HL-60 (cell line): Measurements from ENCODE around the gene UTP4.
"Not testable (repeated sequence)": the region's sequence is repeated elsewhere in the genome, so short reads cannot be mapped to it uniquely, and the experiment has no call there.

Experiments used
- DNase-seq, 2 experiments: peaks; one replicate each; pipeline ENCODE4 v3.0.0-alpha.2; 2010 to 2020; ENCODE audit warnings: low read depth in 1 of 2, low spot score in 1 of 2
- H3K27ac ChIP-seq: fragments of 250-450 bp; sonication (Bioruptor Pico); replicated peaks from 2 replicates; pipeline ENCODE4 v1.5.1; 2020; ENCODE audit warnings: mild to moderate bottlenecking, moderate library complexity
- H3K27me3 ChIP-seq: fragments of 250-450 bp; sonication (Bioruptor Pico); 2 replicates; pipeline ENCODE4 v1.5.1; 2021; ENCODE audit warnings: mild to moderate bottlenecking, moderate library complexity; ENCODE audit not compliant: insufficient read depth, poor library complexity, severe bottlenecking
- H3K4me3 ChIP-seq: replicated peaks from 2 replicates; pipeline ENCODE4 v1.5.1; 2011; ENCODE audit warnings: mild to moderate bottlenecking, control low read depth, low read length; ENCODE audit not compliant: insufficient read depth
- GABPA ChIP-seq: IDR thresholded peaks from 2 replicates; pipeline ENCODE4 v1.6.1; 2012; ENCODE audit warnings: low read depth
- POLR2AphosphoS5 ChIP-seq: IDR thresholded peaks from 2 replicates; pipeline ENCODE4 v1.6.1; 2012; ENCODE audit warnings: low read depth
- SPI1 ChIP-seq: IDR thresholded peaks from 2 replicates; pipeline ENCODE4 v1.6.1; 2012; ENCODE audit warnings: low read depth, mild to moderate bottlenecking, borderline replicate concordance
- TF ChIP-seq, protein P1 (sequence below): IDR thresholded peaks from 2 replicates; pipeline ENCODE4 v1.6.1; 2012; ENCODE audit warnings: low read depth; ENCODE audit not compliant: insufficient replicate concordance
- TF ChIP-seq, protein P2 (sequence below): IDR thresholded peaks from one replicate; pipeline ENCODE4 v1.5.1; 2011; ENCODE audit warnings: low read length, control low read depth, inconsistent platforms; ENCODE audit not compliant: insufficient read depth

Gene UTP4

DNA sequence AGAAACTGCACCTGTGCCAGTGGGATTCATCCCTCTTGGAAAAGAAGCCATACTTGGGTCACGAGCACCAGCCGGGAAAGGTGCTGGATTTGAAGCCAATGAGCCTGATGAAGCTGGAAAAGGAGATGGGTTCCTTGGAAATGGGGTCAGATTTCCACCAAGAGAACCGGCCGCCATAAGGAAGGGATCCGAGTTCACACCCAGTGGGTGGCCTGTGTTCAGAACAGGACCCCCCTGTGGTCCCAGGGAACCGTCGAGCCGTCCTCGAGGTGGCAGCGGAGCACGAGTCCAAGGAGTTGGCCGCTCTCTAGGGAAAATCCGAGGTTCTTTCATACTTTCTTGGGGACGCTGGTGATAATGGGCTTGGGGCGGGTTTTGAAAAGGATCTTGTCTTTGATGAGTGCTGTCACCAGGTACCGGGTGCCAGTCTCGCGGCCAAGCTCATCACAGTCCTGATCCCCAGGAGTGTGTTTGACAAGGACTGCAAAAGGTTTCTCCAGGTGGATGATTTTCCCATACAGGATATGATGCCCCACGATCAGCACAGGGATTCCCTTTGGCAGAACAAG lies 12.3 kb upstream of the UTP4 start:
- no peak for DNase-seq
- Histone ChIP-seq H3K27me3 (no peaks in the 10 kb centered on the region), H3K4me3 (no peak overlapping the region), H3K27ac (no peak overlapping the region)
- TF ChIP-seq, protein P1, sequence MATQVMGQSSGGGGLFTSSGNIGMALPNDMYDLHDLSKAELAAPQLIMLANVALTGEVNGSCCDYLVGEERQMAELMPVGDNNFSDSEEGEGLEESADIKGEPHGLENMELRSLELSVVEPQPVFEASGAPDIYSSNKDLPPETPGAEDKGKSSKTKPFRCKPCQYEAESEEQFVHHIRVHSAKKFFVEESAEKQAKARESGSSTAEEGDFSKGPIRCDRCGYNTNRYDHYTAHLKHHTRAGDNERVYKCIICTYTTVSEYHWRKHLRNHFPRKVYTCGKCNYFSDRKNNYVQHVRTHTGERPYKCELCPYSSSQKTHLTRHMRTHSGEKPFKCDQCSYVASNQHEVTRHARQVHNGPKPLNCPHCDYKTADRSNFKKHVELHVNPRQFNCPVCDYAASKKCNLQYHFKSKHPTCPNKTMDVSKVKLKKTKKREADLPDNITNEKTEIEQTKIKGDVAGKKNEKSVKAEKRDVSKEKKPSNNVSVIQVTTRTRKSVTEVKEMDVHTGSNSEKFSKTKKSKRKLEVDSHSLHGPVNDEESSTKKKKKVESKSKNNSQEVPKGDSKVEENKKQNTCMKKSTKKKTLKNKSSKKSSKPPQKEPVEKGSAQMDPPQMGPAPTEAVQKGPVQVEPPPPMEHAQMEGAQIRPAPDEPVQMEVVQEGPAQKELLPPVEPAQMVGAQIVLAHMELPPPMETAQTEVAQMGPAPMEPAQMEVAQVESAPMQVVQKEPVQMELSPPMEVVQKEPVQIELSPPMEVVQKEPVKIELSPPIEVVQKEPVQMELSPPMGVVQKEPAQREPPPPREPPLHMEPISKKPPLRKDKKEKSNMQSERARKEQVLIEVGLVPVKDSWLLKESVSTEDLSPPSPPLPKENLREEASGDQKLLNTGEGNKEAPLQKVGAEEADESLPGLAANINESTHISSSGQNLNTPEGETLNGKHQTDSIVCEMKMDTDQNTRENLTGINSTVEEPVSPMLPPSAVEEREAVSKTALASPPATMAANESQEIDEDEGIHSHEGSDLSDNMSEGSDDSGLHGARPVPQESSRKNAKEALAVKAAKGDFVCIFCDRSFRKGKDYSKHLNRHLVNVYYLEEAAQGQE: no peak
- TF ChIP-seq SPI1 (no peak), GABPA (no peak), POLR2AphosphoS5 (no peak)
- TF ChIP-seq, protein P2, sequence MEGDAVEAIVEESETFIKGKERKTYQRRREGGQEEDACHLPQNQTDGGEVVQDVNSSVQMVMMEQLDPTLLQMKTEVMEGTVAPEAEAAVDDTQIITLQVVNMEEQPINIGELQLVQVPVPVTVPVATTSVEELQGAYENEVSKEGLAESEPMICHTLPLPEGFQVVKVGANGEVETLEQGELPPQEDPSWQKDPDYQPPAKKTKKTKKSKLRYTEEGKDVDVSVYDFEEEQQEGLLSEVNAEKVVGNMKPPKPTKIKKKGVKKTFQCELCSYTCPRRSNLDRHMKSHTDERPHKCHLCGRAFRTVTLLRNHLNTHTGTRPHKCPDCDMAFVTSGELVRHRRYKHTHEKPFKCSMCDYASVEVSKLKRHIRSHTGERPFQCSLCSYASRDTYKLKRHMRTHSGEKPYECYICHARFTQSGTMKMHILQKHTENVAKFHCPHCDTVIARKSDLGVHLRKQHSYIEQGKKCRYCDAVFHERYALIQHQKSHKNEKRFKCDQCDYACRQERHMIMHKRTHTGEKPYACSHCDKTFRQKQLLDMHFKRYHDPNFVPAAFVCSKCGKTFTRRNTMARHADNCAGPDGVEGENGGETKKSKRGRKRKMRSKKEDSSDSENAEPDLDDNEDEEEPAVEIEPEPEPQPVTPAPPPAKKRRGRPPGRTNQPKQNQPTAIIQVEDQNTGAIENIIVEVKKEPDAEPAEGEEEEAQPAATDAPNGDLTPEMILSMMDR: no peak

- no peak overlapping the region for H3K27ac ChIP-seq
Measured at GRCh38 chr16:69123910-69124309, 8.5 kb upstream of the UTP4 start.

DNA sequence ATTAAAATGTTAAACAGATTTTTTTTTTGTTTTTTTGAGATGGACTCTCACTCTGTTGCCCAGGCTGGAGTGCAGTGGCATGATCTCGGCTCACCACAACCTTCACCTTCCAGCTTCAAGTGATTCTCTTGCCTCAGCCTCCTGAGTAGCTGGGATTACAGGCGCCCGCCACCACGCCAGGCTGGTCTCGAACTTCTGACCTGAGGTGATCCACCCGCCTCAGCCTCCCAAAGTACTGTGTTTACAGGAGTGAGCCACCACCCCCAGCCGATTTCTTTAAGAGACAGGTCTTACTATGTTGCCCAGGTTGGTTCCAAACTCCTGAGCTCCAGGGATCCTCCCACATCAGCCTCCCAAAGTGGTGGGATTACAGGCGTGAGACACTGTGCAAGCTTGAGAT lies 8.0 kb upstream of the UTP4 start:
- H3K4me3 ChIP-seq: not testable (repeated sequence)

More at GRCh38 chr16:69123910-69124309, 8.5 kb upstream of the UTP4 start:
- H3K4me3 ChIP-seq: no peak overlapping the region
- H3K27me3 ChIP-seq: no peaks in the 10 kb centered on the region
- TF ChIP-seq POLR2AphosphoS5 (no peak), GABPA (no peak), SPI1 (no peak)
- TF ChIP-seq, protein P2: peak; percentile 37
- TF ChIP-seq, protein P1: no peak
- DNase-seq: peak; percentile 36 to 57

GRCh38 chr16:69124961-69125360 lies 7.5 kb upstream of the UTP4 start:
- H3K4me3 ChIP-seq, DNase-seq, H3K27ac ChIP-seq, H3K27me3 ChIP-seq: not testable (repeated sequence)

More for the DNA sequence above, 8.0 kb upstream of the UTP4 start:
- H3K27me3 ChIP-seq, H3K27ac ChIP-seq, DNase-seq: not testable (repeated sequence)

DNA sequence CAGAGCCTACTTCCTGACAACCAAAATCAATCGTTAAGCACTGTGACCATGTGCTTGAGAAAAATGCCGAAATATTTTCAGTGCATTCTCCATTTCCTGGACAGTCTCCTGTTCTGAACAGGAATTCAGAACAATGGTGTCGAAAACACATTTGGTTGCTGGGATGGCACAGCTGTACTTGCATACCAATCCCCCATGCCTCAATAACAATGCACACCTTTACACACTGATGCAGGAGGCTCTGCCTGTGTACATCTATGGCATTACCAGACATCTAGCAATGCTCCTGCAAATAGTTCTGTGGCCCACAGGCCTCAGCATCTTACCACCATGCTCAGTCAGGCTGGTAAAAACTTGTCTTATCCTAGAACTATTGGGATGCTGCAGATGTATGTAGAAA lies 6.2 kb upstream of the UTP4 start:
- no peaks in the 10 kb centered on the region for H3K27me3 ChIP-seq
- TF ChIP-seq, protein P2: no peak
- TF ChIP-seq, protein P1: no peak
- TF ChIP-seq SPI1 (no peak), POLR2AphosphoS5 (no peak), GABPA (no peak)
- H3K27ac ChIP-seq: no peak overlapping the region
- H3K4me3 ChIP-seq: no peak overlapping the region
- no peak for DNase-seq

DNA sequence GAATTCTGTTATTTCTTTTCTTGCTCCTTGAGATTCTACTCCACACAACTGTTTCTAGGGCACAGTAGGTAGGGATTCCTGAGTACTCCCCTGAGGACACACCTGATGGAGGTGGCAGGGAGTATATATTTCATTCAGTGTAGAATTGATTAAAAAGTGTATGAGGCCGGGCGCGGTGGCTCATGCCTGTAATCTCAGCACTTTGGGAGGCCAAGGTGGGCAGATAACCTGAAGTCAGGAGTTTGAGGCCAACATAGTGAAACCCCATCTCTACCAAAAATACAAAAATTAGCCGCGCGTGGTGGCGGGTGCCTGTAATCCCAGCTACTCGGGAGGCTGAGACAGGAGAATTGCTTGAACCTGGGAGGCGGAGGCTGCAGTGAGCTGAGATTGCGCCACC lies 5.6 kb upstream of the UTP4 start:
- H3K4me3 ChIP-seq, H3K27me3 ChIP-seq, H3K27ac ChIP-seq, DNase-seq: not testable (repeated sequence)
